Glutamatergic neuron (in vitro differentiated cells): Measurements from ENCODE around the gene SCUBE1. TPM values are rescaled to one million over a fixed set of nuclear protein-coding genes. Genes with fewer than 3 reads are reported as not detected.

Experiments used
- DNase-seq: peaks from one replicate; pipeline ENCODE4 v3.0.0; 2022
- H3K27ac Mint-ChIP-seq: one replicate; pipeline ENCODE4 v1.8.0; 2020; ENCODE audit warnings: mild to moderate bottlenecking, mixed read lengths, inconsistent platforms; ENCODE audit not compliant: unreplicated experiment
- H3K27me3 Mint-ChIP-seq: one replicate; pipeline ENCODE4 v1.8.0; 2020; ENCODE audit warnings: mild to moderate bottlenecking, moderate library complexity, mixed read lengths, inconsistent platforms; ENCODE audit not compliant: unreplicated experiment
- H3K36me3 Mint-ChIP-seq: one replicate; pipeline ENCODE4 v1.8.0; 2020; ENCODE audit warnings: mild to moderate bottlenecking, mixed read lengths, inconsistent platforms; ENCODE audit not compliant: unreplicated experiment
- H3K4me1 Mint-ChIP-seq: one replicate; pipeline ENCODE4 v1.8.0; 2020; ENCODE audit warnings: mild to moderate bottlenecking, low read depth, mixed read lengths, inconsistent platforms; ENCODE audit not compliant: unreplicated experiment
- H3K4me3 Mint-ChIP-seq: one replicate; pipeline ENCODE4 v1.8.0; 2020; ENCODE audit warnings: mild to moderate bottlenecking, mixed read lengths, inconsistent platforms; ENCODE audit not compliant: unreplicated experiment
- H3K9me3 Mint-ChIP-seq: one replicate; pipeline ENCODE4 v1.8.0; 2020; ENCODE audit warnings: mild to moderate bottlenecking, moderate library complexity, mixed read lengths, inconsistent platforms; ENCODE audit not compliant: unreplicated experiment
- total RNA-seq: library from RNA; stranded (reverse); fragmentation: NEBNext Ultra II Directional; extraction: Animal tissue kit (Norgen Biotek cat#: 25700); gene quantifications from one replicate; pipeline ENCODE4 v1.2.1, GENCODE V29; 2021; ENCODE audit not compliant: unreplicated experiment
- TF ChIP-seq, protein P1 (sequence below): fragments of 200-600 bp; sonication (generic); IDR thresholded peaks from one replicate; pipeline ENCODE4 v1.5.0; 2021; ENCODE audit not compliant: partially characterized antibody, unreplicated experiment

SCUBE1 gene
- total RNA-seq, 1 donor from 2014 or later, result 25.8 TPM

- Mint-ChIP-seq H3K4me3 (no peak overlapping the region), H3K36me3 (no peaks in the 10 kb centered on the region), H3K4me1 (no peaks in the 10 kb centered on the region), H3K27ac (no peak overlapping the region), H3K27me3 (peaks cover 5% of the 10 kb centered on the region), H3K9me3 (peaks cover 3% of the 10 kb centered on the region)
- no peak for DNase-seq
- TF ChIP-seq, protein P1, sequence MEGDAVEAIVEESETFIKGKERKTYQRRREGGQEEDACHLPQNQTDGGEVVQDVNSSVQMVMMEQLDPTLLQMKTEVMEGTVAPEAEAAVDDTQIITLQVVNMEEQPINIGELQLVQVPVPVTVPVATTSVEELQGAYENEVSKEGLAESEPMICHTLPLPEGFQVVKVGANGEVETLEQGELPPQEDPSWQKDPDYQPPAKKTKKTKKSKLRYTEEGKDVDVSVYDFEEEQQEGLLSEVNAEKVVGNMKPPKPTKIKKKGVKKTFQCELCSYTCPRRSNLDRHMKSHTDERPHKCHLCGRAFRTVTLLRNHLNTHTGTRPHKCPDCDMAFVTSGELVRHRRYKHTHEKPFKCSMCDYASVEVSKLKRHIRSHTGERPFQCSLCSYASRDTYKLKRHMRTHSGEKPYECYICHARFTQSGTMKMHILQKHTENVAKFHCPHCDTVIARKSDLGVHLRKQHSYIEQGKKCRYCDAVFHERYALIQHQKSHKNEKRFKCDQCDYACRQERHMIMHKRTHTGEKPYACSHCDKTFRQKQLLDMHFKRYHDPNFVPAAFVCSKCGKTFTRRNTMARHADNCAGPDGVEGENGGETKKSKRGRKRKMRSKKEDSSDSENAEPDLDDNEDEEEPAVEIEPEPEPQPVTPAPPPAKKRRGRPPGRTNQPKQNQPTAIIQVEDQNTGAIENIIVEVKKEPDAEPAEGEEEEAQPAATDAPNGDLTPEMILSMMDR, result no peak
Observed at GRCh38 chr22:43252319-43252718, 90.9 kb downstream of the SCUBE1 start.

DNA sequence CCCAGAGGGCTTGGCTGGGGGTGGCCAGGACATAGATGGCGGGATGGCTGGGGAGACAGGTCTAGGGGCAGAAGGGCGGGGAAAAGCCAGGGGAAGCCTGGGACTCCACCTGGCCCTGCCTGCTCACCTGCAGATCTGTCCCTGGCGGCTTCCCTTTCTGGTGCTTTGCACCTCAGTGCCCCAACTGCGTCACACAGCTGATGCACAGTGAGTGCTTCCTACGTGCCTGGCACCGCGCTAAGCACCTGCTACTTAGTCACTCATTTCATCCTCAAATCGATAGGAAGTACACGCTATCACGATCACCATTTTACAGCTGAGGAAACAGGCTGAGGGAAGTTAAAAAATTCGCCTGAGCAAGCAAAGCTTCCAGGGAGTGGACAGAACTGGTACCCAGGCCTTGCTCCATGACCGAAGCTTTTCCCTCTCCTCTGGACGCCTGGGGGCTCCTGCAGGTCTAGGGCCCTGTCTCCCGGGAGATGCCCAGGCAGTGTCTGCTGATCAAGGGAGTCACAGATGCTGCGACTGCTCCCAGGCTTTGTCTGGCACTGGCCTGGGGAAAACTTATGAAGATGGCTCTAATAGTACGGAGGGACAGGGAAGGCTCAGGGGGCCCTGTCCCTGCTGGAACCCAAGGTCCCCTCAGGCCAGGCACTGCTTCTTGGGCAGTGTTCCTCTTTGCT lies 93.2 kb downstream of the SCUBE1 start:
- no peak for DNase-seq
- Mint-ChIP-seq H3K27ac (no peak overlapping the region), H3K36me3 (no peaks in the 10 kb centered on the region), H3K4me1 (no peaks in the 10 kb centered on the region), H3K9me3 (peaks cover 3% of the 10 kb centered on the region), H3K27me3 (peaks cover 3% of the 10 kb centered on the region), H3K4me3 (no peak overlapping the region)
- TF ChIP-seq, protein P1, result no peak

DNA sequence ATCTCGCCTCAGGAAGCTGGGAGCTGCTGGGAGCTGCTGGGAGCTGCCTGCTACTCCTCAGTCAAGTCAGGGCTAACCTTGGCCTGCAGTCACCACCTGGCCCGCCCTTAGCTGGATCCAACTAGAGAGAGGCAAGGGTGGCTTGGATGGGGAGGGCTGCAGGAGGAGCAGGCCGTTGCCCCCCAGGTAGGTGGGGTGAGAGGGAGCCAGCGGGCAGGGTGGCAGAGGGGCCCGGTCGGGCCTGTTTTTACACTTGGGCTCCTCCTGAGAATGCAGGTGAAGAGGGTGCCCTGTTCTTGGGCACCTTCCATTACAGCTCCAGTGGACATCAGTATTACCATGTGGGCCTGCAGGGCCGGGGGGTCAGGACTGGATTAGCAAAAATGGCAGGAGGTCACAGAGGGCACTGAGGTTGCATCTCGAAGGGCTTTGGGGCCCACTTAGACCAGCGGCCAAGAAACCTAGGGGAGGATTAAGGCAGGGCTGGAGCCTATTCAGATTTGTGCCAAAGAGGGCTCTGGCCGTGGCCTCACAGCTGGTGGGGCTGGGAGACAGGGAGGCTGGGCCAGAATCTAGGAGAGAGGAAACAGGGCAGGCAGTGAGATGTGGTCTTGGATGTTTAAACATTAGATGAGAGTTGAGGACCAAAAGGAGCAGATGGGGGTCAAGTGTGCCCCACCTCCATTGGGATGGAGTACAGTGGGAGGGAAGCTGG lies 95.5 kb downstream of the SCUBE1 start:
- no peaks in the 10 kb centered on the region for H3K4me1 Mint-ChIP-seq
- TF ChIP-seq, protein P1, result no peak
- H3K27me3 Mint-ChIP-seq, result peaks cover 5% of the 10 kb centered on the region
- H3K36me3 Mint-ChIP-seq, result no peaks in the 10 kb centered on the region
- no peak overlapping the region for H3K4me3 Mint-ChIP-seq
- DNase-seq, result no peak
- no peak overlapping the region for H3K27ac Mint-ChIP-seq
- H3K9me3 Mint-ChIP-seq, result peaks cover 7% of the 10 kb centered on the region

DNA sequence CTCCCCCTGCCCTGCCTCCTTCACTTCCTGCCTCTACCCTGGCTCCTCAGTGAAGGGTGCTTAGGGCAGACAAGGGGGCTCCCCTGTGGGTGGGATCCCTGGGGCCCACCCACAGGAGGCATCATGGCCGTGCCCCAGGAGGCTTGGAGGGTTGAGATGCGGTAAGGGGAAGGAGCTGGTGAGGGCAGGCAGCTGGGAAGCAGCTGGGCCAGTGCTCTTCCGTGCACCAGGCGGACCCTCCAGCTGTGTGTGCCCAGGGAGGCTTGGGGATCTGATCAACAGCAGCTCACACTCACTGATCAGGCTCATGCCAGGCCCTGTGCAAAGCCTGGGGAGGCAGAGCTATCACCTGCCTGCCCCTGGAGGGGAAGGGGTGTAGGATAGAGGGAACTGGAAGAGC lies 97.0 kb downstream of the SCUBE1 start:
- peaks cover 8% of the 10 kb centered on the region for H3K9me3 Mint-ChIP-seq
- TF ChIP-seq, protein P1, result no peak
- H3K27ac Mint-ChIP-seq, result no peak overlapping the region
- H3K36me3 Mint-ChIP-seq, result no peaks in the 10 kb centered on the region
- peaks cover 2% of the 10 kb centered on the region for H3K27me3 Mint-ChIP-seq
- H3K4me3 Mint-ChIP-seq, result no peak overlapping the region
- no peaks in the 10 kb centered on the region for H3K4me1 Mint-ChIP-seq
- no peak for DNase-seq

DNA sequence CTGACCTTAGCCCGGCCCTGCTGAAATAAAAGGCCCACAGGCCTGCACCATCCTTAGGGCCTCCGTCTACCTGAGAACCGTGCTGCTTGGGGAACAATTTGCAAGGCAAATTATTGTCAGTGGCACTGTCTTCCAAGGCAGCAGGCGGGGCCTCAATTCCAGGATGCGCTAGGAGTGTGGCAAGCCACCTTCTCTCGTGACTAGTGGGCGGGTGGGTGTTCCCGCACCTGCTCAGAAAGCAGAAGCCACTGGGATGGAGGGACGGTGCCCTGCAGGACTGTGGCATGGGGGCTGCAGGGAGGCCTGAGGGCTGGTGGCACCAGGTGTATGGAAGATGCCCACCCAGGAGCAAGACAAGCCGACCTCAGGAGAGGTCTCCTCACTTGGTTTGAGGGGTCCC lies 97.5 kb downstream of the SCUBE1 start:
- no peak for DNase-seq
- Mint-ChIP-seq H3K27ac (no peak overlapping the region), H3K27me3 (peaks cover 2% of the 10 kb centered on the region), H3K9me3 (peaks cover 8% of the 10 kb centered on the region), H3K36me3 (no peaks in the 10 kb centered on the region), H3K4me3 (no peak overlapping the region), H3K4me1 (no peaks in the 10 kb centered on the region)
- TF ChIP-seq, protein P1, result no peak
